Myocyte (in vitro differentiated cells): ENCODE measurements around the gene TAF15. TPM values are rescaled to one million over a fixed set of nuclear protein-coding genes. Genes with fewer than 3 reads are reported as not detected.

Experiments
- DNase-seq: peaks from one replicate; pipeline ENCODE4 v3.0.0-alpha.2; 2012; ENCODE audit warnings: low read depth
- polyA plus RNA-seq: library from polyadenylated mRNA; unstranded; fragments of >200 nt; gene quantifications from one replicate; pipeline ENCODE4 v1.2.1, GENCODE V29; 2012; ENCODE audit warnings: missing spikeins
- total RNA-seq: library from RNA; depleted of rRNA; stranded (reverse); fragments of >200 nt; gene quantifications from 2 replicates; pipeline ENCODE4 v1.2.3, GENCODE V29; 2014

TAF15 gene
- total RNA-seq = 25.1 and 25.7 TPM in 2 replicates
- polyA plus RNA-seq = 130 TPM

DNA sequence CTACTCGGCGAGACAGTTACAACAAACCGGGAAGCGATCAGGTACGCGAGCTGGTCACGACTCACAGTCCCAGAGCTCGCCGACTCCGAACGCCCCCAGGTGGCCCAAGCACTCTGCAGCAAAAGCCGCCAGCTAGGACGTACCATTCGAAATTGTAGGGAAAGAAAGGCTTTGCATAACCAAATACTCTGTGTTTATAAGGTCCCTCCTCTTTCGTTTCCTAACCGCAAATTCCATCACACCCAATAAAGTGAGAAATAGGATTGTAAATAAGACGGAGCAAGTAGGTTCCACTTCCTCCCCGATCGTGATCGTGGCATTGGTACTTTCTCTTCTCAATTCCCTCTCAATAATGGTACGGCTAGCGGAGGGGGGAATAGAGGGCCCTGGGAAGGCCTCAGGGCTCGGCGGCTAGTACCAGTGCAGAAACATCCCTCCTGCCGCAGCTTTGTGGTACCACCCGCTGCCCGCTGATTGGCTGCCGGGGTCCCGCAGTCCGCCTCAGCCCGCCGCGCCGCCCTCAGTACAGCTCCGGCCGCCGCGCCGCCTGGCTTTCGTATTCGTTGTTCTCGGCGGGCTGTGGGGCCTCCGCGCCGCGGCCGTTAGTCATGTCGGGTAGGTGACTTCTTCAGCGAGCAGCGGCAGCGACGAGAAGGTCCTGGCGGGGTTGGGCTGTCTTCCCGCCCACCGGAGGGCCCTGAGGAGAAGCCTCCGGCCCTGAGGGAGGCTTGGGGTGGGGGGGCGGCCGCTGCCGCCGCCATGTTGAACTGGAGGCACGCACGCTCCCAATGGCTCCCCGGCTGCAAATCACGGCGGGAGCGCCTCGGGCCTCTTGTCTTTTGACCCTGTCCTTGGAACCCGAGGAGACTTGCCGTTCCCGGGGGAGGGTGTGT lies at the start of gene TAF15:
TSS of gene TAF15 (plus strand) at position 523 of the 893 bp plus-strand sequence. CDS start at position 609, 86 bp downstream.
- peak; percentile 99 for DNase-seq

DNA sequence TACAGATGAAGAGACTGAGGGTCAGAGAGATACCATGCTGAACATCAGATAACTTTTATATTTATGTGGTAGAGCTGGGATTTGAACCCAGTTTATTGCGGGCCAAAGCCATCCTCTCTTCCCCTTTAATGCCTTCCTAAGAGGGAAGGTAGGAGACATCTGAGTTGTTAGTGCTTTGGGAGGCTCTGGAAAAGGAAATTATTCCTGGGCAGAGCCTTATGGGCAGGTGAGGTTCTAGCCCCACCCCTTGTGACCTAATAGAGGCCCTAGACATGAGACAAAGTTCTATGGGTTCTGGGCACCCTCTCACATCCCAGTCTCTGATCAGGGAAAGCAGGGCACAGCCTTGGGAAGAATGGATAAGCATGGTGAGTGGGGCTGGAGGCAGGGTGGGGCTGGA lies 48.7 kb upstream of the TAF15 start, which contains the start of gene C17orf50:
TSS of gene C17orf50 (plus strand) at position 301 of the 400 bp plus-strand sequence. CDS start at position 356, 55 bp downstream.
- no peak for DNase-seq

DNA sequence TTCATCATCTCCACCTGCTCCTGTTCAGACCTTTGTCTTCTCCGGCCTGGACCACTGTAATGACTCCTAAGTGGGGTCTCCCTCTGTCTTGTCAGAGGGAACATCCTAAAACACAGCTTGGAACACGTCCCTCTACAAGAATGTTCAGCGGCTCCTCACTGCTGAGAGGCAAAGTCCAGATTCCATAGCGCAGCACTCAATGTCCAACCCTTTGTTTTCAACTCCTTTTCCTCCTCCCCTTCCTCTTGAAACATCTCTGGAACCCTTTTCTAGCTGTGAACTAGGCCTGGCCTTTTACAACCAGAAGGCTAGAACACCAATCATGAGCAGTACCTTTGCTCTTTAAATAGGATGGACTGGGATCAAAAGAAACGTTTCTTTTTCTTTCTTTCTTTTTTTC lies 47.7 kb upstream of the TAF15 start:
- DNase-seq = no peak

DNA sequence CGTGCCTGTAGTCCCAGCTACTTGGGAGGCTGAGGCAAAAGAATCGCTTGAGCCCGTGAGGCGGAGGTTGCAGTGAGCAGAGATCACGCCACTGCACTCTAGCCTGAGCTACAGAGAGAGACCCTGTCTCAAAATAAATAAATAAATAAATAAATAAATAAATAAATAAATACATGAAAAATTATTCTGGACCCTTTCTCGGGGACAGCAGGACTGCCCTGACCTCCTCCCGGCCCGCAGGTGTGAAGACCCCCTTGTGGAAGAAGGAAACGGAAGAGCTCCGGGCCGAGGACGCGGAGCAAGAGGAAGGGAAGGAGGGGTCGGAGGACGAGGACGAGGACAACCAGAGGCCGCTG lies 45.5 kb upstream of the TAF15 start:
- no peak for DNase-seq

DNA sequence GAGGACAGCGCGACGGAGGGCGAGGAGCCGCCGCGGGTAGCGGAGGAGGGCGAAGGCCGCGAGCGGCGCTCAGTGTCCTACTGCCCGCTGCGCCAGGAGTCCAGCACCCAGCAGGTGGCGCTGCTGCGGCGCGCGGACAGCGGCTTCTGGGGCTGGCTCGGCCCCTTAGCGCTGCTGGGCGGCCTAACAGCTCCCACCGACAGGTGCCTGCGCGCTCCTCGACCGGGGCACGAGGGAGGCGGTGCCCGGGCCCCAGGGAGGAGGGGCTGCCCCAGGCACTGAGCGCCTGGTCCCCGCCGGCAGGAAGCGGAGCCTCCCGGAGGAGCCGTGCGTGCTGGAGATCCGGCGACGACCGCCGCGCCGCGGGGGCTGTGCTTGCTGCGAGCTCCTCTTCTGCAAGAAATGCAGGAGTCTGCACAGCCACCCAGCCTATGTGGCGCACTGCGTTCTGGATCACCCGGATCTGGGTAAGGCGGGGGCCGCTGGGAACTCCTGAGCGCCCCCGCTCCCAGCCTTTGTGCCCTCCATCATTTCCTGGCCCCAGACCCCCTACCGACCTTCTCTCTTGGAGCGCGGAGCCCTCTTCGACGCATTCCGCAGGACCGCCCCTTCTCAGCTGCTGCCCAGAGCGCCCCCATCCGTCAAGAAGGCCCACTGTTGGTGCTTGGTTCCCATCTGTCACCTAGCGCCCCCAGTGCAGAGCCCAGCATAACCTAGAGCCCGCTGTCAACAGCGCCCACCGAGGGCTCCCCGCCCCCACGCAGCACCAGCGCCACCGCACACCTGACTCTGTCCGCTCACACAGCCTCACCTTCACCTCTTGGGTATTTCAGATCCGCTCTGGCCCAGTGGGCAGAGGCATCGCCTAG lies 44.9 kb upstream of the TAF15 start:
- peak; percentile 90 for DNase-seq

DNA sequence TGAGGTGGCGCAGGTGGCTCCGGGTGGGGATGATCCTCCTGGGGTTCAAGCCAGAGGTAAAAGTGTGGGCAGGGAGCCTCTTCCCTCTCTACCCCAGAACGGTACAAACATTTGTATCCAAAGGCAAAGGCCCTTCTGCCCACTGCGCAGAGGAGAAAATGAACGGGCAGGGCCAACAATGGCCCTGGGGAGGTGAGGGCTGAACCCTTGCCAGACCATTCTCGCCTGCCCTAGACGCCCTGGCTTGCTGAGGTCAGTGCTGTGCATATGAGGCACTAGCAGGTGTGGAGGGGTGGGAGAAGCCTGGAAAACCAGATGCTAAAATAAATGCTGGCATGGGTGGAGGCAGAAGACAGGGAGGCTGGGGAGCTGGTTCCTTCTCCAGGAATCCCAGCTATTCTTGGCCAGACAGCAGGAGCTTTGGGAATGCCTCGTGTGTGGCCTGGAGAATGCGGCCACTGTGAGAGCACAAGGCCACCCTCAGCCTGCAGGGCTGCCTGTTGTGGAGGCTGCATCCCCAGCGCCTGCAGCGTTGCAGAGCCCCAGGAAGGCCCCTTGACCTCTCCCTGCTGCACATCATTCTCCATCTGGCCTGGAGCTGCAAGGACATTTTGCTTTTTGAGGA lies 44.1 kb upstream of the TAF15 start:
- DNase-seq = peak; percentile 93

DNA sequence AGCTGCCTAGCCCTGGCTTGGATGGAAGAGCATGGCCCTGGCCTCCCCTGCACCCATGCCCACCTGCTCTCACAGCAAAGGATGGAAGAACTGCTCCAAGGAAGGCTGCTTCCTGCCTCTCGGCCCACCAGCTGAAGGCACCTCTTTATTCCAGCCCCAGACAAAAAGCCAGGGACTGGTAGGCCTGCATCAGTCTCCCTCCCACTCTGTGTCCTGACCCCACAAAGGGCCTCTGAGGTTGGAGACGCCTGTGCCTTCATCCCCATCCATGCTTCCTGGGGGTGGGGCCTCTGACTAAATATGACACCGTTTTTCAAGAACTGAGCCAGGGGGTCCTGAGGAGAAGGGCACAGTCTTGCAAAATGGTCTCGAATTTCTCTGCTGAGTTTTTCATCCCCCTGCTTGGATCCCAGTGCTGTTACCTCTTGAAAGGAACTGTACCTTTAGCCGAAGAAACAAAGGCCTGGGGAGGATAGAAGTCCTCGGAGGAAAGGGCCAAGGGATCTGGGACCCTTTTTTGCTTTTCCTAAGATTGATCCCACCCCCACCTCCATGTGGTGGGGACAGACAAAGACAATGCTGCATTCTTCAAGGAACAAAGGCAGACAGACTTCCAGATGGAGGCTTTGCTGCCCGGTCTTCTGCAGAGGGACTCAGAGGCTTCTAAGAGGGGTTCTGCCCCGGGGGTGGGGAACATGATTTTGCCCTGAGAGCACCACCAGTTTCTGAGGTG lies 43.4 kb upstream of the TAF15 start:
- no peak for DNase-seq

DNA sequence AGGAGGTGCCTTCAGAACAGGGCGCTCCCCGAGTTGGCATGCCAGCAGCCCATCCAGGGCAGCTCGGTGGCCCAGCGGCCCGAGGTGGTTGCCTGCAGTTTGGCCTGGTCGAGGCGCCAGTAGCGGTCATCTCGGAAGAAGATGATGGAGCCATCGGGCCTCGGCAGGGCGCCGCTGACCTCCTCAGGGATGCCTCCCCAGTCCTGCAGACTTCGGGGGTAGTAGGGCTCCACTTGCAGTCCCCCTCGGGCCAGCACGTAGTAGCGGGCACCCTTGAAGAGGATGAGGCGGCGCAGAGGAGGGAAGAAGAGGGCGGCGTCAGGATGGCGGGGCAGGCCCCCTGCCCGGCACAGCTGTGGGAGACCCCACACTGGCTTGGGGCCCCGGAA lies 42.8 kb upstream of the TAF15 start:
- no peak for DNase-seq

DNA sequence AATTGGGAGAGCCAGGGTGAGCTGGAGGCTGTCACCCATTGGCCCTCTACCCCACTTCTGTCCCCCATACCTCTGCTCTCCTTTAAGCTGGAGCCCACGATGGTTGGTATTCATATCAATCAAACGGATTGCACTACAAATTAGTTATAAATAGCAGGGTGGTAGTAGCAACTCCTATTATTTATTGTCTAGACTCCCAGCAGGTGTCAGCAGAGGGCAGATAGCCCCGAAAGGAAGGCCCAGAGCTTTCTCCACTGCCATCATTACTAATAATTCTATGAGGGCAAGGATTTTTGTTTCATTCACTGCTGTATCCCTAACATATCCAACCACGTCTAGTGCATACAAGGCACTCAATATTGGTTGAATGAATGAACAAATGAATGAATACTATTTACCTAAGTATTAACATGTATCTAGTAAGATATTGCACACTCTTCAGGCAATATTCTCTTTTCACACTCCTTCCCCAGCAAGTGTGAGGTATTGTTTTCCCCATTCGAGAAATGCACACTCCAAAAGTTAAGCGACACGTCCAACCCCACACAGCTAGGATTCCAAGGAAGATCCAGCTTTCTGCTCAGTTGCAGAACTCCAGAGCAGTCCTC lies 42.3 kb upstream of the TAF15 start:
- peak; percentile 77 for DNase-seq

DNA sequence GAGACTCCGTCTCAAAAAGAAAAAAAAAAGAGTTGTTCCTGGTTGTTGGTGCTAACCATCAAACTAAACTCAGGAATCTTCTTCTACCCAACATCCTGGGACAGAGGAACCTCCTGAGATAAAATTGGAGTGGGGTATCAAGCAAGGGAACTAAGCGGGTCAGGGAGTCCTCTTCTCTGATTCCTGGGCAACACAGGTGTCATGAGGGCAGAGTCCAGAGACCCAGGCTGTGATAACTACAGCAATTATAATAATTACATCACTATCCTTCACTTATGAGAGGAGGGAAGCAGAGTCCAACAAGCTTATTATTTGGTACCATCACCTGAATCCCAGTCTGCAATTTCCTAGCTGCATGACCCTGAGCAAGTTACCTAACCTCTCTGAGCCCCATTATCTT lies 40.5 kb upstream of the TAF15 start:
- DNase-seq = no peak

DNA sequence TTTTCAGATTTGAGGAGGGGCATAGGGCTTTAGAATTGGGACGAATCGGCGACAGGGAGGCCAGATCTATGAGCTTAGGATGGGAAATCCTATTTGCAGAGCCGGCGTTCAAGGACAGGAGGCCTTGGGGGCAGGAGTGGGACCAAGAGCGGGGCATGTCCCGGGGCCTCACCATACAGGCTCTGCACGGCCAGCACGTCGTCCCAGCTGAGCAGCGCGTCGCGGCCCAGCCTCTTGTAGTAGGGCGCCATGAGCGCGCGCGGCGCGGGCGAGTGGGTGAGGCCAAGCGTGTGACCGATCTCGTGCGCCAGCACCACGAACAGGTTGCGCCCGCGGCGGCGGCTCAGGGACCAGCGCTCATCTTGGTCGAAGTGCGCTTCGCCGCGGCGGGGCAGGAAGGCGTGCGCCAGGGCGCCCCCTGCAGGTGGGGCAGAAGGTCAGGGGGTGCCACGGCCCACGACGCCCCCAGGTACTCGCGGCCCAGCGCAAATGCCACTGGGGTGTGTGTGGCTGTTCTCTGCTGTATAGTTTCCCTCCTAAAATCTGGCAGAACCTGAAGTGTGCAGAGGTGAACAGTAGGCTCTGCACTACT lies 39.3 kb upstream of the TAF15 start:
- DNase-seq = no peak

DNA sequence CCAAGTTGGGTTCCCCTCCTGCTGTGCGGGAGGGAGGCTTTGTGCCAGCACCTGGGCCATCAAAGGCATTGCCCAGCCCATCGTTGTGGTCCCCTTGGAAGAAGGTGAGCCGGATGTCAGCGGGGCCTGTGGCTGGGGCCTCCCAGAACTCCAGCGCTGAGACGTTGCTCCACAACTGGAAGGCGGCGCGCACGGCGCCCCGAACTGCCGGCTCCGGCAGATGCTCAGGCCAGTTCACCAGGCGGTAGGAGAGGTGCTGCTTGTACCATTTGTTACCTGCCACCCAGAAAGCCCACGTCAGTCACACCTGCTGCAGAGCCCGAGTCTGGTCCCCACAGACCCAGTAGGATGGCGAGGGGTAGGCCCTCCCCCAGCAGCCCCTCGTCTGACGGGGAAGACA lies 36.2 kb upstream of the TAF15 start:
- DNase-seq = no peak

DNA sequence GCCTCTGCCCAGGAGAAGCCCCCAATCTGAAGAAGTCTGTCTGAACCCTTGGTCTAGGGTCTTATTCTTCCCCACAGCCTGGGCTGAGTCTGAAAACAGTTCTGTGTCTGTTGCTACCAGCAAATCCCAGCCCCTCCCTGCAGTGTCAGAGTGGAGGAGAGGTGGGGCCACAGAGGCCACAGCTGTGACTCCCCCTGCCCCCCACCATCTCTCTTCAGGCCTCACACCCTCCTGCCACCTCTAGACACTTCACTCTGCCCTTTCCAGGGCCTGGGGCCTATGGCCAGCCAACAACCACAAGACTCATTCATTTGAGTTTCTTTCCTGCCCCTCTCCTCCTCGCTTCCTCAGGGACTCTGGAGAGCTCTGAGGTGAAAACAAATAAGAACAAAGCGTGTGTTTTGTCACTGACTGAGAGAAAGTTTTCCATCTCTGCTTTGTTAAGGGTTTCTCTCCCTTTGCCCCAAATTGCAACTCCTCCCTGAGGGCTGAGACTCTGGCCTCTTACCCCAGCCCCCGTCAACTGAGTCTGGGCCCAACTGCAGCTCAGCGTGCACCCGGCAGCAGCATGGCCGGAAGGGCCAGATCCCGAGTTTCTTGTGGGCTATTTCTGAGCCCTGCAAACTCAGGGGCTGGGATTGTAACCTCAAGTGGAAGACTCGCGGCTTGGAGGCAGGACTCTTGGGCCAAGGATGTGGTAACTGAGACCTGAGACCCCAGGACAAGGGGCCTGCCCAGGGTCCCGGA lies 35.4 kb upstream of the TAF15 start:
- no peak for DNase-seq

DNA sequence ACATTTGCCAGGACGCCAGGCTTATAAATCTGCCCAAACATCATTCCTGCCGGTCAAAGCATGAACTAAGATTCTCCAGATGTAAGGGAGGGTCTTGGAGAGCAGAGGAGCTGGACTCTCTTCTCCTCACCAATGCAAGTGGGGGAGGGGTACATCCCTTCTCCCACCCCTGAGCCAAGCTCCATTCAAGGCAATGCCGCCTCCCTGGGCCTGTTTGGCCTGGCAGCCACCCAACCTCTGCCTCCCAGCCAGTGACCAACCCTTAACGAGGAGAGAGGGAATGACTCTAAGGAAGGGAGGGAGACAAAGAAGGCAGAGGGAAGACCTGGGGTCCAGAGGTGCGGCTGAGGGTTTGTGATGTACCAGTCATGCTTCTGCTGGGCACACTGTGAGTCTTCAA lies 34.8 kb upstream of the TAF15 start:
- DNase-seq = peak; percentile 53

DNA sequence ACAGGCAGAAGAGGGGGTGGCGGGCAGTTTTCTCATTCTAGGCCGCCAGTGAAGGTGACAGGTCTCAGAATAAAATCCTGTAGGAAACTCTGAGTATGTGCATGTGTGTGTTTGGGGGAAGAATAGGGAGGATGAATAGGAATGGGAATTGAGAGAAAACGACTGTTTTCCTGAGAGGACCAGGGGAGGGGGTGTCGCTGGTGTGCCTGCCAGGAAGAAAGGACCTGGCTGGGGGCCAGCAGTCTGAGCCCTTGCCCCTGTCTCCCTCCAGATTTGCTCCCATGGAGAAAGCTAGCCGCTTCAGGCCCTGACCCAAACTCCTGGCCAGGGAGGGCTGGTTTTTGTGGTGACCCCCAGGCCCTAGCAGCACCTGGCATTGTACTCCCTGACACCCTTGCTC lies 34.2 kb upstream of the TAF15 start:
- no peak for DNase-seq

DNA sequence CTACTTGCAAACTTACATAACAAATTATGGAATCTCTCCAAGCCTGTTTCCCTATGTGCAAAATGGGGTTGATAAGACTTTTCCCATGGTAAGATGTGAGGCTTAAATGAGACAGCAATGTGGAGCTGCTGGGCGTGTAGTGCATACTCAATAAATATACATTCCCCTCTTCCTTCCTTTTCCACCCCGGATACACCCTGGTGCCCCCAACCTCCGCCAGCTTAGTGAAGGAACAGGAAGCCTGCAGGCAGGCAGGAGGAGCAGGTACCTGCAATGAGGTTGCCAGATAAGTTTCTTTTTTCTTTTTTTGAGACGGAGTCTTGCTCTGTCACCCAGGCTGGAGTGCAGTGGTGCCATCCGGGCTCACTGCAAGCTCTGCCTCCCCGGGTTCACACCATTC lies 33.7 kb upstream of the TAF15 start:
- no peak for DNase-seq

DNA sequence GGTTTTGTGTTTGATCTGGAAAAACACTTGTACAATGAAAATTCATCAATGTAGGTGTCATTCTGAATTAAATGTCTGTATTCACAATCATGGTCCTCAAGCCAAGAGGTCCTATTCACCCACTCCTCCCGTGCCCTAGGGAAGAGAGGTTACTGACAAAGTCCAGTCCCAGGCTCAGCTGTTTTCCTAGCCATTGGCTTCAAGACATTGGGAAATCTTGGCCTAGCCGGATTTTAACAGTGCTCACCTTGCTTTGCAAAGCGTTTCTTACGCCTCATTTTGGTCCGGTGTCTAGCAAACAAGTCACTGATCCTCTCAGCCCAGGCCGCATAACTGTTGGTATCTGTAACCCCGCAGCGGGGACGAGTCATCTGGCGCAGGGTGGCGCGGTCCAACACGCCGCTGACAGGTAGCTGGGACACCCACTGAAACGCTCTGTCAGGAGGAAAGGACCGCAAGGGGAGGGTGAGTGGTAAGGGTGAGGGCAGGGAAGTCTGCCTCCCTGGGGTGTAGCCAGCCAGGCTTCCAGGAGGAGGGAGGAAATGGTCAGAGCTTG lies 30.6 kb upstream of the TAF15 start:
- DNase-seq = no peak

DNA sequence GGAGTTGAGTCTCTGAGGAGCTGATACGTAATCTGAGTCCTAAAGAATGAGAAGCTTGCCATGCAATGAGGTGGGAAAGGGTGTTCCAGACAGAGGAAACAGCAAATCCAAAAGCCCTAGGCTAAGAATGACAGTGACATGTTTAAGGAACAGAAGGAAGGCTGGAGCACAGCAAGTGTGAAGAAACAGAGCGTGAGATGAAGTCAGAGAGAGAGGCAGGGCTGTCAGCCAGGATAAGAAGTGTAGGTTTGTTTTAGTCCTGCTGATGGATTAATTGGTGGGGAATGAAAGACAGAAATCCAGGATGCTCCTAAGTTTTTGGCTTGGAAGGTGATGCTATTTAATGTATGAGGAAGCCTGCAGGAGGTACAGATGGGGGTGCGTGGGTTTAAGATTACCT lies 28.3 kb upstream of the TAF15 start:
- no peak for DNase-seq

DNA sequence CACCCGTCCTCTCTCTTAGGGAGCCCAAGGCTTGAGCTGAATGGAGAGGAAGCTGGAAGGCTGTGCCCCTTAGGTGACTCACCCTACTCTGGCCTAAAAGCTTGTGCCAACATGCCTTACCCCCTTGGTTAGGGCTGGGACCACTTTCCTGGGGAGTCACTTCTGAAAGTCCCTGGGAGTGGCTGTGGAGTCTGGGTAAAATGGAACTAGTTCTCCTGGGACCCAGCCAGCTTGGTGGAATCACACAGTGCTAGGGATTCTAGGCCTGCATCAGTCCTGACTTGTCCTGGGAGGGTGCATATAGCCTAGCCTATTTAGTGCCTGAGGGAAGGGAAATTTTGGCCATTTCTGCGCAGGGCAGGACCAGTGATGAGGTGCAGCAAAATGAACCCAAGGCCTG lies 24.4 kb upstream of the TAF15 start:
- no peak for DNase-seq
